GM18867 (cell line): ENCODE data around the gene ADAMTSL2.
"Not testable (repeated sequence)": the region's sequence is repeated elsewhere in the genome, so short reads cannot be mapped to it uniquely, and the experiment has no call there.

Source experiments
- ATAC-seq: cut with Tn5 transposase; IDR thresholded peaks from one replicate; pipeline ENCODE4 v1.9.1; 2021; ENCODE audit warnings: mild to moderate bottlenecking, moderate library complexity; ENCODE audit not compliant: unreplicated experiment

The ADAMTSL2 gene

DNA sequence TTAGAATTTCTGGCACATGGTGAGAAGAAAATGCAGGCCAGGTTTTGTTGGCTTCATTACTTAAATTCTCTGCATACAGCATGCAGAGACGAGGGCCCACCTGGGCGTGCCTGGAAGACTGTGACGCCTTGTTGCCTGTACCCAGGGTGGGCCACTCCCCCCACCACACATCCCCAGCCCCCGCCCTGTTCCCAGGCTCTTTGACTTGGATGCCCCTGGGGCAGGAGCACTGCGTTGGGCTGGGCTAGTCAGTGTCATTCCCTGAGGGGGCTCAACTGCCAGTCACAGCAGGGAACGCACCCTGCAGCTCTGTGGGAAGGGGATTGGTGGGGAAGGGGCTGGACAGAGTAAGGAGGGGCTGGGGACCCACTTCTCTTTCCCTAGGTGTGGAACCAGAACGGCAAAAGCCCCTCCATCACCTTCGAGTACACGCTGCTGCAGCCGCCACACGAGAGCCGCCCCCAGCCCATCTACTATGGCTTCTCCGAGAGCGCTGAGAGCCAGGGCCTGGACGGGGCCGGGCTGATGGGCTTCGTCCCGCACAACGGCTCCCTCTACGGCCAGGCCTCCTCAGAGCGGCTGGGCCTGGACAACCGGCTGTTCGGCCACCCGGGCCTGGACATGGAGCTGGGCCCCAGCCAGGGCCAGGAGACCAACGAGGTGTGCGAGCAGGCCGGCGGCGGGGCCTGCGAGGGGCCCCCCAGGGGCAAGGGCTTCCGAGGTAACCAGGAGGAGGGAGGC lies 19.6 kb downstream of the ADAMTSL2 start:
- ATAC-seq: no peak

DNA sequence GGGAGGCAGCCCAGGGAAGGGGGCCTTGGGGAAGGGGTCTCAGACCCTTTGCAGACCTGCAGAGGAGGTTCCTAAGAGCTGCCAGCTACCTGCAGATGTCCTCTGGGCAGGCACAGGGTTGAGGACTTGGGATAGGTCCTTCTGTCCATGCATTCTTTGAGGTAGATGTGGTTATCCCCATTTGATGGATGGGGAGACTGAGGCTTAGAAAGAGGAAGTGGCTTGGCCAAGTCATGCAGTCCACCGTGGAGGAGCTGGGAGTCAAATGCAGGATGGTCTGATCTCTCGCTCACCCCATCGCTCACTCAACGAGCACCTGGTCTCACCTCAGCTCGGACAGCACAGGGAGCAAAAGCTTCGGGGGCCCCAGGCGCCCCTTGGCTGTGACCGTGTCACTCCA lies 20.2 kb downstream of the ADAMTSL2 start:
- no peak for ATAC-seq

- ATAC-seq: no peak
These were observed 21.9 kb downstream of the ADAMTSL2 start for GRCh38 chr9:133556354-133556753.

DNA sequence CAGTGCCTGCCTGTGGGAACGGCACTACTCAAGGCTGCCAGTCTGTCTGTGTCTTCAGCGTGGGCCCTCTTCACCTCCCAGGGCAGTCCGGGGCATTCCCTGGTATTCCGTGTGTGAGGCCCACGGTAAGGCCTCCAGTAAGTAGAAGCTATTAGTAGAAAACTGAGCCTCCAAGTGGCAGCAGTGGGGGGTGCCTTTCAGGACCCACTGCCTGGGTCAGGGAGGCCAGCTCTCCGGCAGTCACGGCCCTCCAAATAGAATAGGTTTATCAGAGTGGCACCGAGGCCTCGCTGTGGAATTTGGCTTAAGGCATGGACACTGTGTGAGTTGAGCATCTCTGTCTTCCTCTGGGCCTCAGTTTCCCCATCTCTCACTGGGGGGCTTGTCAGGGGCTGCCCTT lies 23.1 kb downstream of the ADAMTSL2 start:
- no peak for ATAC-seq

DNA sequence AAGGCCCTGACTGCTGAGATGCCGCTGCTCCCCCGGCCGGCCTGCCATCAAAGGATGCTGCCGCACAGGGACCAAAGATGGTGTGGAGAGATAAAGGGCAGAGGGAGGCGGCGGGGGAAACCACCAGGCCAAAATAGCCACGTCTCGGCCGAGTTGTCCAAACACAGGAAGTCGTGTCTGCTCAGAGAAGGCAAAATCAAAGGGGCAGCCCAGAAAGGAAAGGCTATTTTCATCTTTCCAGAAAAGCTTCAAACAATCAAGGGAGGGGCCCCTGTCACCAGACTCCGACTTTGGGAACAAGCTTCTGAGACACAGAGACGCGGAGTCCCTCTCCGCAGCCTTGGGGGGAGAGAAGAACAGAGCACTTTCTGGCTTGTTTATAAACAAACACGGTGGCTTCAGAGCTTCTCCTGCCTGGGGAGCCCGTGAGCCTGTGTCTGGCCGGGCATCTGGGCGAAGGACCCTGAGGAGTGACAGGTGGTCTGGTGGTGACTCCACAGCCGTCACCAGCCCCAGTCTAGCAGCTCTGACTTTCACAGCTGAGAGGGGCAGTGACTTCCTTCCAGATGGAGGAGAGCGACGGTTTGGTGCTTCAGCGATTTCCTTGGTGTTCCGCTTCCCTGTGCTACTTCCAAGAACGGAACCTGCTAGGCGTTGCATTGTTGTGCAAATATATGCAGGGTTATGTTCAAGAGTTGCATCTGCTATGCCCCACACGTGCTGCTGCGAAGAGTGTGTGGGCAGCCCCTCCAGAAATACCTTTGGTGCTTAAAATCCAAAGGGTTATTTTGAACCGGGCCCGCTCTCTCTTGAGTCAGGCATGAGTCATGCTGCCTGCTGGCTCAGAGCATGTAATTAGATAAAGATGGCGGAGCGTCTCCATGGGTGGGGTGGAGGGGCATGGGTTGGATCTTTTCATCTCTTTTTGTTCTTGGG lies 24.0 kb downstream of the ADAMTSL2 start:
- ATAC-seq: no peak

DNA sequence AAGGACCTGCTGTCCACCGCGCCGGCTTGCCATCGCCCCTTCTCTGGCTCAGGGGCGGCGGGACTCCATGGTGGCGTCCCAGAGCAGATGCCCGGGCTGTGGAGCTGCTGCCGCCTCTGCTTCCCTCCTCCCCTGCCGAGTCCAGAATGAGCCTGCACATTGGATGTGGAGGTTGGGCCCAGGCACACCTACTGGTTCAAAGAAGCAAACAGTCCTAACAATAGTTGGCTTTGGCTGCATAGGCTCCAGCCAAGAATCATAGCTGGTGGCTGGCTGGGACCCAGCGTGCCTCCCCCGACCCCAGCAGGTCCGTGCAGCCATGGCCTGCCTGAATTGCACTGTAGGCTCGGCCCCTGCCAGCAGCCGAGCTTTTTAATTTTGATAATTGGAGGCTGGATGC lies 25.8 kb downstream of the ADAMTSL2 start:
- ATAC-seq: no peak

GRCh38 chr9:133560944-133561343 lies 26.4 kb downstream of the ADAMTSL2 start:
- ATAC-seq: no peak

DNA sequence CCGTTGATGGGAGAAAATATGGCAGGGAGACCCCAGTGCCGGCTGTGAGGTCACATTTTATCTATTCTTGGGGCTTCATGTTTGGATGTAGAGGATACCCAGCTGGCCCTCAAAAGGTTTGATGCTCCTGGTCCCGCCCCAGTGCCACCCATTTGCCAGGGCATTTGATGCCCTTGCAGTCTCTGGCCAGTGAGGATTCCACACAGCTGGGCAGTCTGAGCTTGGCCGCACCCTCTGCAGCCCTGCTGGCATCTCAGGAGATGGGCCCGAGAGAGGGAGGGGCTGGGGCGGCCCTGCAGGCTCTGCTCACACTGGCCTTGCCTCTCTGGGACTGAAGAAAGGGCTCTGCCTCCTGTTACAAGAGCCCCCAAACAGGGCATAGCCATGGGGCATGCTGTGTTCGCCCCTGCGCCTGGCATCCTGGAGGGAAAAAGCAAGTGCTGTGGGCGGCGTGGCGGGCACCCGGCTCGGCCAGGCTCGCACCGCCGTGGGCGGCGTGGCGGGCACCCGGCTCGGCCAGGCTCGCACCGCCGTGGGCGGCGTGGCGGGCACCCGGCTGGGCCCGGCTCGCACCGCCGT lies 27.6 kb downstream of the ADAMTSL2 start:
- no peak for ATAC-seq

DNA sequence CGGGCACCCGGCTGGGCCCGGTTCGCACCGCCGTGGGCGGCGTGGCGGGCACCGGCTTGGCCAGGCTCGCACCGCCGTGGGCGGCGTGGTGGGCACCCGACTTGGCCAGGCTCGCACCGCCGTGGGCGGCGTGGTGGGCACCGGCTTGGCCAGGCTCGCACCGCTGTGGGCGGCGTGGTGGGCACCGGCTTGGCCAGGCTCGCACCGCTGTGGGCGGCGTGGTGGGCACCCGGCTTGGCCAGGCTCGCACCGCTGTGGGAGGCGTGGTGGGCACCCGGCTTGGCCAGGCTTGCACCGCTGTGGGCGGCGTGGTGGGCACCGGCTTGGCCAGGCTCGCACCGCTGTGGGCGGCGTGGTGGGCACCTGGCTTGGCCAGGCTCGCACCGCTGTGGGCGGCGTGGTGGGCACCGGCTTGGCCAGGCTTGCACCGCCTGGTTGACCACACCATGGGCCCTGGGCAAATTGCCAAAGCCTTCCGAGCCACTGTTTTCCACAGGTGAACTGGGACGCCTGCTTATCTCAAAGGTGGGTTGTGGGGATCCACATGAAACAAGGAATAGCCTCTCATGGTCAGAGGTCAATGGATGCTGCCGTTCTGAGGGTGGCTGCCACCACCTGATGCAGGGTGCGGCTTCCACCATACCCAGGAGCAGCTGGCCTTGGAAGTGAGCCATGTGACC lies 28.2 kb downstream of the ADAMTSL2 start:
- ATAC-seq: no peak

DNA sequence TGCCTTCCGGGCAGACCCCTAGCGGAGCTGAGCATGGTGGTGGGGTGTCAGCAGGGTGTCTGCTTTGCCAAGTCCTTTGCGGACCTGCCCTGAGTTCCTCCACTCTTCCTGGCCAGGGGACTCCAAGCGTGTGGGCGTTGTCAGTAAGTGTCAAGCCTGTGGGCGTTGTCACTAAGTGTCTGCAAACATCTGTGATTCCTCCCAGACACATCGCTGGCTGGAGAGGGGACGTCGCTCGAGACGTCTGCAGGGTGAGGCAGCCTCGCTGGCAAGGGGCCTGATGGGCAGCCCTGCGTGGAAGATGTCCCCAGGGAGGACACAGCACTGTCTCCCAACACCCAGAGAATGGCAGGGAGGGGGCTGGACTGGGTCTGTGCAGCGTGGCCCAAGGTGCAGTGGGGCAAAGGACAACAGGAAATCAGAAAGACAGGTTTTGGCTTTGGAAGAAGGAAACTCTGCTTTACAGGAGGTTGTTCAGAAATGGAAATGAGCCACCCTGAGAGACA lies 28.8 kb downstream of the ADAMTSL2 start:
- no peak for ATAC-seq

GRCh38 chr9:133563814-133564213 lies 29.3 kb downstream of the ADAMTSL2 start:
- ATAC-seq: not testable (repeated sequence)

GRCh38 chr9:133564451-133565116 lies 30.1 kb downstream of the ADAMTSL2 start:
- no peak for ATAC-seq

GRCh38 chr9:133566382-133566781 lies 31.9 kb downstream of the ADAMTSL2 start:
- ATAC-seq: no peak

DNA sequence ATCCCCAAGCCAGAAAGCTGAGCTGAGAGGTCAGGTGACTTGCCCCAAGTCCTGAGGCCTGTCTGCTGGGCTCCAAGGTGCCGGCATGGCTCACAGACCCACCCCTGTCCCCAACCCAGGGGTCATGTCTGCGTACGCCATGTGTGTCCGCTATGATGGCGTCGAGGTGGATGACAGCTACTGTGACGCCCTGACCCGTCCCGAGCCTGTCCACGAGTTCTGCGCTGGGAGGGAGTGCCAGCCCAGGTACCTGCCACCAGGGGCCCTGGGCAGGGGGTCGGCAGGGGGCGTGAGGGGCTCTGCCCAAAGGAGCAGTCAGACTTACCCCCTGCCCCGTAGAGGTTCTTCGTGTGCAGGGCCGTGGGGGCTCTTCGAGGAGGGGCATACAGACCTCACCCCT lies 32.3 kb downstream of the ADAMTSL2 start:
- no peak for ATAC-seq

- no peak for ATAC-seq
These were observed 33.7 kb downstream of the ADAMTSL2 start for GRCh38 chr9:133568186-133568585.

DNA sequence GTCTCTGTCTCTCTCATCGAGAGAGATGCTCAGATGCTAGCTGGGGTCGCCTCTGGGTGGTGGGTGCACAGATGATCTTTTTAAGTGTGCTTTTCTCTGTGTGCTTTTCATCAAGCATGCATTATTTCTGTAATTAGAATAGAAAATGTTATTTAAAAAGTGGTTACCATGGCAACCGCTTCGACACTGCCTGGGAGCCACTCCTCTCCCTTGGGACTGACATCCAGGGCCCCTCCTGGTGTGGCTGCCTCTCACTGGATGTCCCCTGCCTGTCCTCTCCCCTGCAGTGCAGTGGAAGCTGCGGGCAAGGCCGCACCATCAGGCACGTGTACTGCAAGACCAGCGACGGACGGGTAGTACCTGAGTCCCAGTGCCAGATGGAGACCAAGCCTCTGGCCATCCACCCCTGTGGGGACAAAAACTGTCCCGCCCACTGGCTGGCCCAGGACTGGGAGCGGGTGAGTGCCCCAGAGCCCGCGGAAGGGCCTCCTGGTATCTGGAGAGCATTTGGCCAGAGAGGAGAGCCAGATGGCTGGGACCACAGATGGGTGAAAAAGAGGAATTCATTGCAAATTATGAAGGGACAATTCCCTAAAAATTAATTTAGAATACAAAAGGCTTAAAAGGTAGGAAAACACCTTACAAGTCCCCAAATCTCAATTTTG lies 34.7 kb downstream of the ADAMTSL2 start:
- ATAC-seq: no peak

- ATAC-seq: no peak
These were observed 35.6 kb downstream of the ADAMTSL2 start for GRCh38 chr9:133569891-133570690.

GRCh38 chr9:133570691-133571080 lies 36.2 kb downstream of the ADAMTSL2 start:
- ATAC-seq: no peak

DNA sequence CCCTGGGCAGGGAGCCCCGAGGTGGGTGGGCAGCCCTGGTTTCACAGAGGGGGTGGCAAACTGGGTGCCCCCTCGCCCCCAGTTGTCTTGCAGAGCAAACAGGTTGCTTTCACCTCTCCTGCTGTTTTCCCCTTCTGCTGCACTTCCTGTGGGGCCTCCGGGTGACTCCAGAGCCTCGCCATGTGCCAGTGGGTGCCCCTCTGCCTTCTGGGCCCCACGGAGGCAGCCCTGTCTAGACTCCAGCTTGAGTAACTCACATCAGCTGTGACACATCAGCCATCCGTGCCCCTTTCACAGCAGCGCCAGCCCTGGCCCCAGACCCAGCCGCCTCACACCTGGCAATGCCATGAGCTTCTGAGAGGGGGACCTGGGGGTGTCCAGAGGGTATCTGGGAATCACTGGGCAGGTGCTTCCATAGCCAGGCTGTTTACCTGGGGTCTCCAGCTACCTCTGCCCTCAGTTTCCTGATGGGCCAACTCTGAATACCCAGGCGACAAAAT lies 36.9 kb downstream of the ADAMTSL2 start:
- ATAC-seq: no peak
